Tibial nerve (tissue), 4 donors: ENCODE results near the gene TTC39A.

Experiments
- EP300 ChIP-seq, 2 donors: sonication (generic); formaldehyde crosslinking; IDR thresholded peaks; one replicate each; pipeline ENCODE4 v1.6.1; 2017; ENCODE audit warnings: antibody characterized with exemption in 2 of 2, mild to moderate bottlenecking in 1 of 2
- TF ChIP-seq, protein P1 (sequence below), 5 experiments: fragments of 200-600 bp in 3 of 5; fragments of 450-650 bp in 2 of 5; sonication (generic) in 3 of 5; IDR thresholded peaks; one replicate each; pipeline ENCODE4 v1.5.1; 2016 to 2019; ENCODE audit warnings: antibody characterized with exemption in 5 of 5, mild to moderate bottlenecking in 3 of 5, moderate library complexity in 2 of 5

DNA sequence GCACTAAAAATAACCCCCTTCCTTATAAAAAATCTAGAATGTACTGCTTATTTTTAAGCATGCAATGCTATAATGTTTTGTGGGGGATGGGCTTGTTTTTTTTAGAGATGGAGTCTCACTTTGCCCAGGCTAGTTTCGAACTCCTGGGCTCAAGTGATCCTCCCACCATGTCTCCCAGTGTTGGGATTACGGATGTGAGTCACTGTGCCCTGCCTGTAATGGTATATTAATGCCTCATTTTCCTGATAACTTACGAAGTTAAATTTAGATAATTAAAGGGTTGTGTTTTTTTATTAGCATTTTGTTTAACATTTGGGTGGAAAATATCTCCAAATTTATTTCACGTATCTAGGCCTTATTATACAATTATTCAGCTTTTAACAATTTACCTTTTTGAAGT, 87.8 kb downstream of the TTC39A start:
- TF ChIP-seq EP300 (IDR thresholded peaks at IDR 0.05): no peak
- TF ChIP-seq, protein P1, sequence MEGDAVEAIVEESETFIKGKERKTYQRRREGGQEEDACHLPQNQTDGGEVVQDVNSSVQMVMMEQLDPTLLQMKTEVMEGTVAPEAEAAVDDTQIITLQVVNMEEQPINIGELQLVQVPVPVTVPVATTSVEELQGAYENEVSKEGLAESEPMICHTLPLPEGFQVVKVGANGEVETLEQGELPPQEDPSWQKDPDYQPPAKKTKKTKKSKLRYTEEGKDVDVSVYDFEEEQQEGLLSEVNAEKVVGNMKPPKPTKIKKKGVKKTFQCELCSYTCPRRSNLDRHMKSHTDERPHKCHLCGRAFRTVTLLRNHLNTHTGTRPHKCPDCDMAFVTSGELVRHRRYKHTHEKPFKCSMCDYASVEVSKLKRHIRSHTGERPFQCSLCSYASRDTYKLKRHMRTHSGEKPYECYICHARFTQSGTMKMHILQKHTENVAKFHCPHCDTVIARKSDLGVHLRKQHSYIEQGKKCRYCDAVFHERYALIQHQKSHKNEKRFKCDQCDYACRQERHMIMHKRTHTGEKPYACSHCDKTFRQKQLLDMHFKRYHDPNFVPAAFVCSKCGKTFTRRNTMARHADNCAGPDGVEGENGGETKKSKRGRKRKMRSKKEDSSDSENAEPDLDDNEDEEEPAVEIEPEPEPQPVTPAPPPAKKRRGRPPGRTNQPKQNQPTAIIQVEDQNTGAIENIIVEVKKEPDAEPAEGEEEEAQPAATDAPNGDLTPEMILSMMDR (IDR thresholded peaks at IDR 0.05): no peak
